Mesothelial cell of epicardium (in vitro differentiated cells): ENCODE data around the gene ABCB8. TPM values are rescaled to one million over a fixed set of nuclear protein-coding genes. Genes with fewer than 3 reads are reported as not detected.

Source experiments
- DNase-seq, 2 experiments: peaks; one replicate each; pipeline ENCODE4 v3.0.0; 2021; ENCODE audit warnings: low spot score in 2 of 2; ENCODE audit not compliant: unreplicated experiment in 2 of 2
- H3K27ac Mint-ChIP-seq: 2 replicates; pipeline ENCODE4 v1.8.0; 2021; ENCODE audit warnings: mixed read lengths
- H3K27me3 Mint-ChIP-seq: 2 replicates; pipeline ENCODE4 v1.8.0; 2021; ENCODE audit warnings: low read depth, mixed read lengths
- H3K36me3 Mint-ChIP-seq: 2 replicates; pipeline ENCODE4 v1.8.0; 2021; ENCODE audit warnings: mixed read lengths
- H3K4me1 Mint-ChIP-seq: 2 replicates; pipeline ENCODE4 v1.8.0; 2021; ENCODE audit warnings: mixed read lengths
- H3K4me3 Mint-ChIP-seq: 2 replicates; pipeline ENCODE4 v1.8.0; 2021; ENCODE audit warnings: mild to moderate bottlenecking, moderate library complexity, mixed read lengths
- H3K9me3 Mint-ChIP-seq: 2 replicates; pipeline ENCODE4 v1.8.0; 2021; ENCODE audit warnings: mixed read lengths
- total RNA-seq: library from RNA; stranded (reverse); gene quantifications from 3 replicates; pipeline ENCODE4 v1.2.1, GENCODE V29; 2021
- TF ChIP-seq, protein P1 (sequence below): fragments of 200-600 bp; sonication (generic); IDR thresholded peaks from one replicate; pipeline ENCODE4 v1.5.0; 2021; ENCODE audit warnings: antibody characterized with exemption; ENCODE audit not compliant: unreplicated experiment

Gene ABCB8
- total RNA-seq, 1 donor from 2014 or later = 40.7 TPM

DNA sequence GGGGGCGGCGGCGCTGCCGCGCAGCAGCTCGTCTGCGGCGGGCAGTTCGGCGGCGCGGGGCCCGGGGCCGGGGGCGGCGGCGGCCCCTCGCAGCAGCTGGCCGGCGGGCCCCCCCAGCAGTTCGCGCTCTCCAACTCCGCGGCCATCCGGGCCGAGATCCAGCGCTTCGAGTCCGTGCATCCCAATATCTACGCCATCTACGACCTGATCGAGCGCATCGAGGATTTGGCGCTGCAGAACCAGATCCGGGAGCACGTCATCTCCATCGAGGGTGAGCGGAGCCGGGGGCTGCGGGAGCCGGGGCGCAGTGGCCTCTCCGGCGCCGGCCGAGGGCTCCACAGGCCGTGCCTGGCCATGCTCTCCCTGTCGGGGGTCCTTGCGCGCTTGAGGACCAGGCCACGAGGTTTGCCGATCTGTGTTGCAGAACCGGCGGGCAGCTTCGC is 58.6 kb downstream of the ABCB8 start:
- H3K4me1 Mint-ChIP-seq = peaks cover 43% of the 10 kb centered on the region
- H3K27me3 Mint-ChIP-seq = no peaks in the 10 kb centered on the region
- no peaks in the 10 kb centered on the region for H3K9me3 Mint-ChIP-seq
- H3K36me3 Mint-ChIP-seq = peaks cover 2% of the 10 kb centered on the region
- TF ChIP-seq, protein P1, sequence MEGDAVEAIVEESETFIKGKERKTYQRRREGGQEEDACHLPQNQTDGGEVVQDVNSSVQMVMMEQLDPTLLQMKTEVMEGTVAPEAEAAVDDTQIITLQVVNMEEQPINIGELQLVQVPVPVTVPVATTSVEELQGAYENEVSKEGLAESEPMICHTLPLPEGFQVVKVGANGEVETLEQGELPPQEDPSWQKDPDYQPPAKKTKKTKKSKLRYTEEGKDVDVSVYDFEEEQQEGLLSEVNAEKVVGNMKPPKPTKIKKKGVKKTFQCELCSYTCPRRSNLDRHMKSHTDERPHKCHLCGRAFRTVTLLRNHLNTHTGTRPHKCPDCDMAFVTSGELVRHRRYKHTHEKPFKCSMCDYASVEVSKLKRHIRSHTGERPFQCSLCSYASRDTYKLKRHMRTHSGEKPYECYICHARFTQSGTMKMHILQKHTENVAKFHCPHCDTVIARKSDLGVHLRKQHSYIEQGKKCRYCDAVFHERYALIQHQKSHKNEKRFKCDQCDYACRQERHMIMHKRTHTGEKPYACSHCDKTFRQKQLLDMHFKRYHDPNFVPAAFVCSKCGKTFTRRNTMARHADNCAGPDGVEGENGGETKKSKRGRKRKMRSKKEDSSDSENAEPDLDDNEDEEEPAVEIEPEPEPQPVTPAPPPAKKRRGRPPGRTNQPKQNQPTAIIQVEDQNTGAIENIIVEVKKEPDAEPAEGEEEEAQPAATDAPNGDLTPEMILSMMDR = no peak
- no peak for DNase-seq
- peak overlapping the region; percentile 87 for H3K4me3 Mint-ChIP-seq
- H3K27ac Mint-ChIP-seq = peak overlapping the region; percentile 85

GRCh38 chr7:151087245-151088018 is 59.2 kb downstream of the ABCB8 start:
- TF ChIP-seq, protein P1 = no peak
- Mint-ChIP-seq H3K27ac (peak overlapping the region; percentile 85), H3K4me1 (peaks cover 39% of the 10 kb centered on the region), H3K27me3 (no peaks in the 10 kb centered on the region), H3K4me3 (peak overlapping the region; percentile 87), H3K36me3 (peaks cover 2% of the 10 kb centered on the region), H3K9me3 (no peaks in the 10 kb centered on the region)
- peak in 1 of 2 experiments; percentile 61 for DNase-seq

DNA sequence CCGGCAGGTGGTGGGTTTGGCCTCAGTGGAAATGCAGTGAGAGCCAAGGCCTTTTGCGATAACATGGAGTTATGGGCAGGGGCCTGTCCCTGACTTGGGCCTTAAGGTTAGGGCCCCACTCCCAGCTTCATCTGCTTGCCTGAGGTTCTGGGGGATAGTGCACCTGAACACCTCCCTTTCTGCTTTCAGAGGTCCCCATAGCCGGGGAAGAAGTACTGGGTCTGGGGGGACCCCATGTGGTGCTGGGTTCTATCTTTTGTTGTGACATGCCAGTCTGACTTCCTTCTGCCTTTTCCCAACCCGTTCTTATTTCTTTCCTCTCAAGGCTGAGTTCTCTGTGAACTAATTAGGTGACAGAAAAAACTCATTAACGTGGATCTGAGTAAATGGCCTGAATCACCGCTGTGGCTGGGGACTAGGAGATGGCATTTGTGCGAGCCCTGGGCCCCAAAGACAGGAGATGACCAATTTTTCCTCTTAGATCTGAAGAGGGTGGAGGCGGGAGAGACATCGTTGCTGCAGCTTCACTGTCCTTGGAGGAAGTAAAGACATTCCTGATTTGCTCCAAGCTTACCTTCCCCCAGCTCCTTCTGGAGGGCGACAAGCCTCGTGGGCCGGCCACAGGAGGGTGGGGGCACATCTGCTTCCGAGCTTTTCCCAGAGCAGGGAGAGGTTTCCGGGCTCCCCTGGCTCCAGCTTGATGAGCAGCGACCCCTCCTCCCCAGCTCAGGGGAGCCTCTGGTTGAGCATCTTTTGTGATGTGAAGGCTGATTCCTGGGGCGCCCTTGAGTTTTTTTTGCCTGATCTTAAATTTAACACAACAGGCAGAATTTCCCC is 60.0 kb downstream of the ABCB8 start:
- Mint-ChIP-seq H3K27ac (peak overlapping the region; percentile 44), H3K27me3 (no peaks in the 10 kb centered on the region), H3K36me3 (peaks cover 2% of the 10 kb centered on the region), H3K4me1 (peaks cover 33% of the 10 kb centered on the region), H3K4me3 (peak overlapping the region; percentile 64), H3K9me3 (no peaks in the 10 kb centered on the region)
- DNase-seq = no peak
- TF ChIP-seq, protein P1 = no peak

GRCh38 chr7:151088856-151089699 is 60.8 kb downstream of the ABCB8 start:
- Mint-ChIP-seq H3K36me3 (peaks cover 2% of the 10 kb centered on the region), H3K27me3 (no peaks in the 10 kb centered on the region), H3K4me1 (peaks cover 33% of the 10 kb centered on the region), H3K9me3 (no peaks in the 10 kb centered on the region), H3K4me3 (peak overlapping the region; percentile 64), H3K27ac (peak overlapping the region; percentile 83)
- TF ChIP-seq, protein P1 = no peak
- no peak for DNase-seq
